Measurements from ENCODE around the gene PLK5.

The PLK5 gene

GRCh38 chr19:1486720-1487575, 36.9 kb upstream of the PLK5 start:
- H3K27me3 ChIP-seq (ENCODE audit: control insufficient read depth, insufficient read depth, low read length), result peaks cover 6% of the 10 kb centered on the region
- H3K4me1 ChIP-seq (ENCODE audit: control insufficient read depth, insufficient read depth, low read length), result peaks cover 16% of the 10 kb centered on the region
- no peak overlapping the region for H3K9ac ChIP-seq (ENCODE audit: low read length)
- no peaks in the 10 kb centered on the region for H3K36me3 ChIP-seq (ENCODE audit: control insufficient read depth, insufficient read depth, low read length)
- no peak overlapping the region for H3K4me3 ChIP-seq (ENCODE audit: low read length)
- H3K9me3 ChIP-seq (ENCODE audit: control insufficient read depth, low read length), result no peaks in the 10 kb centered on the region

- no peaks in the 10 kb centered on the region for H3K36me3 ChIP-seq (ENCODE audit: control insufficient read depth, insufficient read depth, low read length)
- peaks cover 16% of the 10 kb centered on the region for H3K4me1 ChIP-seq (ENCODE audit: control insufficient read depth, insufficient read depth, low read length)
- no peak overlapping the region for H3K4me3 ChIP-seq (ENCODE audit: low read length)
- H3K27me3 ChIP-seq (ENCODE audit: control insufficient read depth, insufficient read depth, low read length), result peaks cover 7% of the 10 kb centered on the region
- no peaks in the 10 kb centered on the region for H3K9me3 ChIP-seq (ENCODE audit: control insufficient read depth, low read length)
- no peak overlapping the region for H3K9ac ChIP-seq (ENCODE audit: low read length)
Observed at GRCh38 chr19:1487576-1488281, 36.1 kb upstream of the PLK5 start.

- no peak overlapping the region for H3K9ac ChIP-seq (ENCODE audit: low read length)
- H3K4me3 ChIP-seq (ENCODE audit: low read length), result no peak overlapping the region
- no peaks in the 10 kb centered on the region for H3K9me3 ChIP-seq (ENCODE audit: control insufficient read depth, low read length)
- H3K4me1 ChIP-seq (ENCODE audit: control insufficient read depth, insufficient read depth, low read length), result peaks cover 16% of the 10 kb centered on the region
- peaks cover 7% of the 10 kb centered on the region for H3K27me3 ChIP-seq (ENCODE audit: control insufficient read depth, insufficient read depth, low read length)
- no peaks in the 10 kb centered on the region for H3K36me3 ChIP-seq (ENCODE audit: control insufficient read depth, insufficient read depth, low read length)
Observed at GRCh38 chr19:1488282-1488601, 35.6 kb upstream of the PLK5 start.

- H3K9ac ChIP-seq (ENCODE audit: low read length), result peak overlapping the region; percentile 74
- H3K27me3 ChIP-seq (ENCODE audit: control insufficient read depth, insufficient read depth, low read length), result peaks cover 7% of the 10 kb centered on the region
- H3K4me1 ChIP-seq (ENCODE audit: control insufficient read depth, insufficient read depth, low read length), result peaks cover 16% of the 10 kb centered on the region
- H3K4me3 ChIP-seq (ENCODE audit: low read length), result peak overlapping the region; percentile 47
- H3K9me3 ChIP-seq (ENCODE audit: control insufficient read depth, low read length), result no peaks in the 10 kb centered on the region
- H3K36me3 ChIP-seq (ENCODE audit: control insufficient read depth, insufficient read depth, low read length), result no peaks in the 10 kb centered on the region
Observed at GRCh38 chr19:1489463-1490310, 34.2 kb upstream of the PLK5 start.

GRCh38 chr19:1490311-1491113, 33.4 kb upstream of the PLK5 start, which contains the start of gene PCSK4:
PCSK4 (minus strand) TSS chr19:1490350; CDS start chr19:1490346, 4 bp downstream.
- Histone ChIP-seq H3K27me3 (ENCODE audit: control insufficient read depth, insufficient read depth, low read length) (peaks cover 7% of the 10 kb centered on the region), H3K9me3 (ENCODE audit: control insufficient read depth, low read length) (no peaks in the 10 kb centered on the region), H3K4me1 (ENCODE audit: control insufficient read depth, insufficient read depth, low read length) (peaks cover 16% of the 10 kb centered on the region), H3K9ac (ENCODE audit: low read length) (peak within 1 kb of the TSS; percentile 74), H3K36me3 (ENCODE audit: control insufficient read depth, insufficient read depth, low read length) (no peaks in the 10 kb centered on the region), H3K4me3 (ENCODE audit: low read length) (peak within 1 kb of the TSS; percentile 47)

- Histone ChIP-seq H3K27me3 (ENCODE audit: control insufficient read depth, insufficient read depth, low read length) (peaks cover 9% of the 10 kb centered on the region), H3K9me3 (ENCODE audit: control insufficient read depth, low read length) (no peaks in the 10 kb centered on the region), H3K36me3 (ENCODE audit: control insufficient read depth, insufficient read depth, low read length) (no peaks in the 10 kb centered on the region), H3K4me3 (ENCODE audit: low read length) (peak within 1 kb of the TSS; percentile 47), H3K9ac (ENCODE audit: low read length) (peak within 1 kb of the TSS; percentile 74), H3K4me1 (ENCODE audit: control insufficient read depth, insufficient read depth, low read length) (peaks cover 16% of the 10 kb centered on the region)
Observed at GRCh38 chr19:1491114-1491848, 32.6 kb upstream of the PLK5 start, which contains the start of gene REEP6. REEP6 (plus strand) TSS chr19:1491181; CDS start chr19:1491270, 89 bp downstream.

GRCh38 chr19:1491849-1492170, 32.1 kb upstream of the PLK5 start:
- peak overlapping the region; percentile 19 for H3K4me3 ChIP-seq (ENCODE audit: low read length)
- H3K9ac ChIP-seq (ENCODE audit: low read length), result no peak overlapping the region
- peaks cover 14% of the 10 kb centered on the region for H3K27me3 ChIP-seq (ENCODE audit: control insufficient read depth, insufficient read depth, low read length)
- peaks cover 16% of the 10 kb centered on the region for H3K4me1 ChIP-seq (ENCODE audit: control insufficient read depth, insufficient read depth, low read length)
- no peaks in the 10 kb centered on the region for H3K9me3 ChIP-seq (ENCODE audit: control insufficient read depth, low read length)
- no peaks in the 10 kb centered on the region for H3K36me3 ChIP-seq (ENCODE audit: control insufficient read depth, insufficient read depth, low read length)

GRCh38 chr19:1492474-1493006, 31.3 kb upstream of the PLK5 start:
- no peak overlapping the region for H3K9ac ChIP-seq (ENCODE audit: low read length)
- no peak overlapping the region for H3K4me3 ChIP-seq (ENCODE audit: low read length)
- H3K9me3 ChIP-seq (ENCODE audit: control insufficient read depth, low read length), result no peaks in the 10 kb centered on the region
- peaks cover 21% of the 10 kb centered on the region for H3K4me1 ChIP-seq (ENCODE audit: control insufficient read depth, insufficient read depth, low read length)
- H3K36me3 ChIP-seq (ENCODE audit: control insufficient read depth, insufficient read depth, low read length), result no peaks in the 10 kb centered on the region
- peaks cover 19% of the 10 kb centered on the region for H3K27me3 ChIP-seq (ENCODE audit: control insufficient read depth, insufficient read depth, low read length)

- H3K4me3 ChIP-seq (ENCODE audit: low read length), result no peak overlapping the region
- H3K4me1 ChIP-seq (ENCODE audit: control insufficient read depth, insufficient read depth, low read length), result peaks cover 21% of the 10 kb centered on the region
- peaks cover 26% of the 10 kb centered on the region for H3K27me3 ChIP-seq (ENCODE audit: control insufficient read depth, insufficient read depth, low read length)
- H3K9ac ChIP-seq (ENCODE audit: low read length), result no peak overlapping the region
- no peaks in the 10 kb centered on the region for H3K36me3 ChIP-seq (ENCODE audit: control insufficient read depth, insufficient read depth, low read length)
- H3K9me3 ChIP-seq (ENCODE audit: control insufficient read depth, low read length), result no peaks in the 10 kb centered on the region
Observed at GRCh38 chr19:1494115-1494815, 29.6 kb upstream of the PLK5 start.

- Histone ChIP-seq H3K9me3 (ENCODE audit: control insufficient read depth, low read length) (no peaks in the 10 kb centered on the region), H3K36me3 (ENCODE audit: control insufficient read depth, insufficient read depth, low read length) (no peaks in the 10 kb centered on the region), H3K9ac (ENCODE audit: low read length) (no peak overlapping the region), H3K4me1 (ENCODE audit: control insufficient read depth, insufficient read depth, low read length) (peaks cover 14% of the 10 kb centered on the region), H3K4me3 (ENCODE audit: low read length) (no peak overlapping the region), H3K27me3 (ENCODE audit: control insufficient read depth, insufficient read depth, low read length) (peaks cover 26% of the 10 kb centered on the region)
Observed at GRCh38 chr19:1495051-1495798, 28.7 kb upstream of the PLK5 start.
